Cardiac muscle cell (in vitro differentiated cells and primary cell): ENCODE data around the gene BTNL2. TPM values are rescaled to one million over a fixed set of nuclear protein-coding genes. Genes with fewer than 3 reads are reported as not detected.
A peak's percentile ranks its signal among the peaks of the same experiment; 100 is the strongest.
"Not testable (repeated sequence)": the region's sequence is repeated elsewhere in the genome, so short reads cannot be mapped to it uniquely, and the experiment has no call there.

ENCODE experiments used
- DNase-seq, 2 donors: peaks; one replicate each; pipeline versions ENCODE4 v3.0.0 to v3.0.0-alpha.2; 2010 to 2017; ENCODE audit warnings: low read depth in 1 of 2, low spot score in 1 of 2
- H3K27ac ChIP-seq: fragments of 200-600 bp; sonication (generic); 2 replicates; pipeline ENCODE4 v1.5.1; 2016
- H3K27me3 ChIP-seq: fragments of 200-600 bp; sonication (generic); 2 replicates; pipeline ENCODE4 v1.6.0; 2016; ENCODE audit warnings: control low read depth
- H3K36me3 ChIP-seq: fragments of 200-600 bp; sonication (generic); 2 replicates; pipeline ENCODE4 v1.5.1; 2016; ENCODE audit warnings: control low read depth
- H3K4me1 ChIP-seq: fragments of 200-600 bp; sonication (generic); 2 replicates; pipeline ENCODE4 v1.8.1; 2017; ENCODE audit warnings: low read depth, mild to moderate bottlenecking, mixed run types
- H3K4me3 ChIP-seq: fragments of 200-600 bp; sonication (generic); 2 replicates; pipeline ENCODE4 v1.5.1; 2016; ENCODE audit warnings: mild to moderate bottlenecking
- H3K9me3 ChIP-seq: fragments of 200-600 bp; sonication (generic); 2 replicates; pipeline ENCODE4 v1.5.1; 2017; ENCODE audit warnings: low read depth, mild to moderate bottlenecking, control low read depth
- polyA plus RNA-seq: library from polyadenylated mRNA; unstranded; fragments of >200 nt; fragmentation: Nextera tagmentation; extraction: Ambion mirVana; gene quantifications from 2 replicates; pipeline ENCODE4 v1.2.1, GENCODE V29; 2016
- total RNA-seq: library from RNA; depleted of rRNA; stranded (reverse); fragments of >200 nt; gene quantifications from 2 replicates; pipeline ENCODE4 v1.2.3, GENCODE V29; 2016
- TF ChIP-seq, protein P1 (sequence below): IDR thresholded peaks from 2 replicates; pipeline ENCODE4 v1.5.1; 2012; ENCODE audit warnings: low read depth, mild to moderate bottlenecking, low read length

The BTNL2 gene
- total and polyA plus RNA-seq, 2 experiments from 2014 or later = not detected

GRCh38 chr6:32436186-32436585 lies 29.2 kb upstream of the BTNL2 start:
- Histone ChIP-seq H3K4me3 (no peak overlapping the region), H3K27me3 (no peaks in the 10 kb centered on the region), H3K36me3 (no peaks in the 10 kb centered on the region), H3K4me1 (no peaks in the 10 kb centered on the region), H3K27ac (no peak overlapping the region), H3K9me3 (no peaks in the 10 kb centered on the region)
- DNase-seq = no peak
- TF ChIP-seq, protein P1, sequence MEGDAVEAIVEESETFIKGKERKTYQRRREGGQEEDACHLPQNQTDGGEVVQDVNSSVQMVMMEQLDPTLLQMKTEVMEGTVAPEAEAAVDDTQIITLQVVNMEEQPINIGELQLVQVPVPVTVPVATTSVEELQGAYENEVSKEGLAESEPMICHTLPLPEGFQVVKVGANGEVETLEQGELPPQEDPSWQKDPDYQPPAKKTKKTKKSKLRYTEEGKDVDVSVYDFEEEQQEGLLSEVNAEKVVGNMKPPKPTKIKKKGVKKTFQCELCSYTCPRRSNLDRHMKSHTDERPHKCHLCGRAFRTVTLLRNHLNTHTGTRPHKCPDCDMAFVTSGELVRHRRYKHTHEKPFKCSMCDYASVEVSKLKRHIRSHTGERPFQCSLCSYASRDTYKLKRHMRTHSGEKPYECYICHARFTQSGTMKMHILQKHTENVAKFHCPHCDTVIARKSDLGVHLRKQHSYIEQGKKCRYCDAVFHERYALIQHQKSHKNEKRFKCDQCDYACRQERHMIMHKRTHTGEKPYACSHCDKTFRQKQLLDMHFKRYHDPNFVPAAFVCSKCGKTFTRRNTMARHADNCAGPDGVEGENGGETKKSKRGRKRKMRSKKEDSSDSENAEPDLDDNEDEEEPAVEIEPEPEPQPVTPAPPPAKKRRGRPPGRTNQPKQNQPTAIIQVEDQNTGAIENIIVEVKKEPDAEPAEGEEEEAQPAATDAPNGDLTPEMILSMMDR = no peak

GRCh38 chr6:32433950-32434349 lies 27.0 kb upstream of the BTNL2 start:
- not testable (repeated sequence) for H3K4me3 ChIP-seq, H3K27ac ChIP-seq, H3K9me3 ChIP-seq

DNA sequence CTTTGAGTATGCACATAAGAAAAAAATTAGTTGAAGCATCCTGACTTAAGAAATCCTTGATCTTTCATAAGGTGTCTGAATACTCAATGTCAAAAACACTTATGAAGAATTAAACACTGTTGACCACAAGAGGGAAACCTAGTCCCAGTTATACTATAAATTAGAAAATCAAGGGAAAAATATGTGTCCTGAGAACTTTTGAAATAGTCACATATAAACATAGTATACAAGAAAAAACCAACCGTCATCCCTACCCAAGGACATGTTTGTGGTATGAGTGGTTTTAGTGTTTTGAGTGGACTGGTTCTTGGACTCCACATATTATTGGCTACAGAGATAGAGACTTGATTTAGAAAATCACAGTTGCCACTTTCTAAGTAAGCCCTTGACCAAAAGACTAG lies 25.1 kb upstream of the BTNL2 start:
- Histone ChIP-seq H3K4me1 (no peaks in the 10 kb centered on the region), H3K36me3 (no peaks in the 10 kb centered on the region), H3K27ac (no peak overlapping the region), H3K9me3 (no peaks in the 10 kb centered on the region), H3K4me3 (no peak overlapping the region), H3K27me3 (no peaks in the 10 kb centered on the region)
- TF ChIP-seq, protein P1 = peak; percentile 34
- peak; percentile 20 to 58 for DNase-seq

More at GRCh38 chr6:32433950-32434349, 27.0 kb upstream of the BTNL2 start:
- not testable (repeated sequence) for H3K36me3 ChIP-seq, H3K27me3 ChIP-seq, H3K4me1 ChIP-seq, DNase-seq

DNA sequence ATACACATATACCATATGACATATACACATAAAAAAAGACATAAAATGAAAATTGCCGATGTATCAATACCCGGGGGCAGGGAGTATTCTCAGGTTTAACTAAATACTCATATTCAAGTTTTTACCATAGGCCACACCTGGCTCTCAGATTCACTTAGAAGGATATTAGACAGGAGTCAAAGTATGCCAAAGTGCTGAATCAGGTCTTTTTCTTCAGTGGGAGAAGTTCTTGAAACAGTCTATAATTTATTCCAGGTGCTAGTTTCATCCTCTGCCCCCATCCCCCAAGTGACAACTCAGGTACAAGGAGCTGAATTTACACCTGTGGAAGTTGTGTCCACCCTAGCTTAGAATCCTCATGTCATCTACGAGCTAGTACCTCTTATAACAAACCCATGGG lies 24.2 kb upstream of the BTNL2 start:
- H3K36me3 ChIP-seq = no peaks in the 10 kb centered on the region
- TF ChIP-seq, protein P1 = no peak
- H3K27ac ChIP-seq = no peak overlapping the region
- no peak overlapping the region for H3K4me3 ChIP-seq
- H3K4me1 ChIP-seq = no peaks in the 10 kb centered on the region
- no peaks in the 10 kb centered on the region for H3K27me3 ChIP-seq
- no peak for DNase-seq
- no peaks in the 10 kb centered on the region for H3K9me3 ChIP-seq

DNA sequence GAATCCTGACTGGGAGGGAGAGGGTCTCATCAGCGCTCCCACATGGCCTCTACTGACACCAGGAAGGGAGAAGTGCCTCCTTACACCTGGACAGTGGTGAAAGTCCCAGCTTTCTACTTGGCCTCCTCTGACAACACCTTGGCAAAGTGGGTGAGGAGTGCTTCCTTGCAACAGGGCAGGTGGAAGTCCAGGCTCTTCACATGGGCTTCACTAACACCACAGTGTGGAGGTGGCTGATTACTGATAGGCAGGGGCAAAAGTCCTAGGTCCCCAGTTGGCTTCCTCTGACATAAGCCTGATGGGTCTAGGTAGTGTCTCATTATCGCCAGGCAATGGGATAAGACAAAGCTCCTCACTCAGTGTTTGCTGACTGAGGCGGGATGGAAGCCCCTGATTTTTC lies 23.2 kb upstream of the BTNL2 start:
- TF ChIP-seq, protein P1 = no peak
- Histone ChIP-seq H3K4me1 (no peaks in the 10 kb centered on the region), H3K4me3 (no peak overlapping the region), H3K27ac (no peak overlapping the region), H3K9me3 (no peaks in the 10 kb centered on the region), H3K36me3 (no peaks in the 10 kb centered on the region), H3K27me3 (no peaks in the 10 kb centered on the region)
- DNase-seq = no peak

- Histone ChIP-seq H3K27me3 (no peaks in the 10 kb centered on the region), H3K36me3 (no peaks in the 10 kb centered on the region), H3K9me3 (no peaks in the 10 kb centered on the region), H3K4me3 (no peak overlapping the region), H3K4me1 (no peaks in the 10 kb centered on the region), H3K27ac (no peak overlapping the region)
- TF ChIP-seq, protein P1 = no peak
- no peak for DNase-seq
Observed at GRCh38 chr6:32427934-32428474, 21.0 kb upstream of the BTNL2 start.
